GM21423 (cell line): Measurements from ENCODE around the gene RTN3.
"Not testable (repeated sequence)": the region's sequence is repeated elsewhere in the genome, so short reads cannot be mapped to it uniquely, and the experiment has no call there.

ENCODE experiments used
- ATAC-seq: cut with Tn5 transposase; IDR thresholded peaks from one replicate; pipeline ENCODE4 v1.9.1; 2021; ENCODE audit warnings: mild to moderate bottlenecking, moderate library complexity; ENCODE audit not compliant: unreplicated experiment

The RTN3 gene, protein sequence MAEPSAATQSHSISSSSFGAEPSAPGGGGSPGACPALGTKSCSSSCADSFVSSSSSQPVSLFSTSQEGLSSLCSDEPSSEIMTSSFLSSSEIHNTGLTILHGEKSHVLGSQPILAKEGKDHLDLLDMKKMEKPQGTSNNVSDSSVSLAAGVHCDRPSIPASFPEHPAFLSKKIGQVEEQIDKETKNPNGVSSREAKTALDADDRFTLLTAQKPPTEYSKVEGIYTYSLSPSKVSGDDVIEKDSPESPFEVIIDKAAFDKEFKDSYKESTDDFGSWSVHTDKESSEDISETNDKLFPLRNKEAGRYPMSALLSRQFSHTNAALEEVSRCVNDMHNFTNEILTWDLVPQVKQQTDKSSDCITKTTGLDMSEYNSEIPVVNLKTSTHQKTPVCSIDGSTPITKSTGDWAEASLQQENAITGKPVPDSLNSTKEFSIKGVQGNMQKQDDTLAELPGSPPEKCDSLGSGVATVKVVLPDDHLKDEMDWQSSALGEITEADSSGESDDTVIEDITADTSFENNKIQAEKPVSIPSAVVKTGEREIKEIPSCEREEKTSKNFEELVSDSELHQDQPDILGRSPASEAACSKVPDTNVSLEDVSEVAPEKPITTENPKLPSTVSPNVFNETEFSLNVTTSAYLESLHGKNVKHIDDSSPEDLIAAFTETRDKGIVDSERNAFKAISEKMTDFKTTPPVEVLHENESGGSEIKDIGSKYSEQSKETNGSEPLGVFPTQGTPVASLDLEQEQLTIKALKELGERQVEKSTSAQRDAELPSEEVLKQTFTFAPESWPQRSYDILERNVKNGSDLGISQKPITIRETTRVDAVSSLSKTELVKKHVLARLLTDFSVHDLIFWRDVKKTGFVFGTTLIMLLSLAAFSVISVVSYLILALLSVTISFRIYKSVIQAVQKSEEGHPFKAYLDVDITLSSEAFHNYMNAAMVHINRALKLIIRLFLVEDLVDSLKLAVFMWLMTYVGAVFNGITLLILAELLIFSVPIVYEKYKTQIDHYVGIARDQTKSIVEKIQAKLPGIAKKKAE

DNA sequence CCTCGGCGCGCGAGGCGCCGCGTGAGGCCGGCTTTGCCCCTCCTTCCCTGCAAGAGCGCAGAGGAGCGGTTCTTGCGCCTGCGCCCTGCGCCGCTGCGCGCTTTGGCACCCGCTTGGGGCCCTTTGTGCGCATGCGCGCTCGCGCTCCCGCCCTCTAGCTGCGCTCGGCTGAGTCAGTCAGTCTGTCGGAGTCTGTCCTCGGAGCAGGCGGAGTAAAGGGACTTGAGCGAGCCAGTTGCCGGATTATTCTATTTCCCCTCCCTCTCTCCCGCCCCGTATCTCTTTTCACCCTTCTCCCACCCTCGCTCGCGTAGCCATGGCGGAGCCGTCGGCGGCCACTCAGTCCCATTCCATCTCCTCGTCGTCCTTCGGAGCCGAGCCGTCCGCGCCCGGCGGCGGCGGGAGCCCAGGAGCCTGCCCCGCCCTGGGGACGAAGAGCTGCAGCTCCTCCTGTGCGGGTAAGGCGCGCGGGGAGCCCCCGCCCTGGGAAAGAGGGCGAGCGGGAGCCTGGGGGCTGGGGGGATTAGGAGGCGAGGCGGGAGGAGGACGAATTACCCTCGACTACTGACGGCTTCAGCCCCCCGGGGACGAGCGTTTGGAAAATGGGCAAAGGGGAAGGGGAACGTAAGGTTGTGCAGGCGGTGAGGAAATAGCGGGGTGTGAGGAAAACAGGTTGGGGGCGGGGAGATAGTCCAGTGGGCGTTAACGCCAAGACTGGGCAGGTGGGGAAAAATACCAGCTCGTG lies at the start of gene RTN3:
Gene RTN3, plus strand, starts transcription at position 180 of the 745 bp plus-strand sequence. Its CDS starts 137 bp downstream, at position 317.
- ATAC-seq = peak; percentile 91

DNA sequence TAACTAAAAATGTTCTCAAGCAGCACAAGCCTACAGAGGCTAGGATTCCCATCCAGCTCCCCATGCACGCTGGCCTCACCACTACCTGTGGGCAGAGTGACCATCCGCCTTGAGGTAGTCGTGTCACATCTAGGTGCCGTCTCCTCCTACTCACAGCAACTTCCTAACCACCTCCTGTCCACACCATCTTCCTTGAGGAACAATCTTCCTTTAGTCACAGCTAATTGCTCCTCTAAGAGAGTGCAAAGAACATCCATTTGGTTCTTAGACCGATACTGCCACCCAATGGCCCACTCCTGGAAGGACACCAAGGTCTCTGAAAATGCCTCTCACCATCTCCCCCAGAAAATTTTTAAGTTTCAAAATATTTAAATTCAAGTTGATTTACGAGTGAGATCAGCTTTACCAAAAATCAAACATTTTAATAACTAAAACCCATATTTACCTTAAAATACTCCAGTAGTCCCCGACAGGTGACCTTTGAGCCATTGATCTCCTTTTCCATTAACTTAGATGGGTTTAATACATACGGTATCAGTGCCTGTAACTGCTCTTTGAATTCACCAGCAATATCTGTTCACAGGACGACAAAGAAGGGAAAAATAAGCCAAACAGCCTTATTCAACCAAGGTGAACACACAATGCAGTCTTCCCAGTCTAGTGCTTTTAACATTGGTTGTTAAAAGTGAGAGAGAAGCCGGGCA lies 45.4 kb upstream of the RTN3 start:
- ATAC-seq = no peak

DNA sequence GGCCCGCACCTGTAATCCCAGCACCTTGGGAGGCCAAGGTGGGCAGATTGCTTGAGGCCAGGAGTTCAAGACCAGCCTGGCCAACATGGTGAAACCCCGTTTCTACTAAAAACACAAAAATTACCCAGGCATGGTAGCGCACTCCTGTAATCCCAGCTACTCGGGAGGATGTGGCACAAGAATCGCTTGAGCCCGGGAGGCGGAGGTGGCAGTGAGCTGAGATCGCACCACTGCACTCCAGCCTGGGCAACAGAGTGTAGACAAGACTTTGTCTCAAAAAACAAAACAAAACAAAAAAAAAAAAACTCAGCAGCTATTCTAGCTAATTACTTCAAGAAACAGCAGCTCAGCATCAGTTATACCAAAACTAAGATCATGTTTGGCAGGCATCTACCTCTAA lies 42.9 kb upstream of the RTN3 start:
- not testable (repeated sequence) for ATAC-seq

DNA sequence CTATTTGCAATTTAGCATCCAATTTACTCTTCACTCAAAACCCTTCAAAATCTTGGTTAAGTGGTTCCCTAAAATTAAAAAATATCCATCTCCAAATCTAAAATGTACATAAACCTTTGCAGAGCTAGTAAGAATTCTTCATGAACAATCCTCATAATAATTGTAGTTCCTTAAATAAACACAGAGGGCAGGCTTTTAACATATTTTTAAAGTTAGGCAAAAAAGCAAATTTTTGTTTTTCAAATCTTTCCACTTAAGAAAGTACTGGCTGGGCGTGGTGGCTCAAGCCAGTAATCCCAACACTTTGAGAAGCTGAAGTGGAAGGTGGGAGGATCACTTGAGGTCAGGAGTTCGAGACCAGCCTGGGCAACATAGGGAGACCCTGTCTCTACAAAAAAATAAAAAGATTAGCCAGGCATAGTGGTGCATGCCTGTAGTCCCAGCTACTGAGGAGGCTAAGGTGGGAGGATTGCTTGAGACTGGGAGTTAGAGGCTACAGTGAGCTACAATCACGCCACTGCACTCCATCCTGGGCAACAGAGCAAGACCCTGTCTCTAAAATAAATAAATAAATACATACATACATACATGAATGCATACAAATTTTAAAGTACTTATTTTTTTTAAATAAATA lies 42.0 kb upstream of the RTN3 start:
- no peak for ATAC-seq

DNA sequence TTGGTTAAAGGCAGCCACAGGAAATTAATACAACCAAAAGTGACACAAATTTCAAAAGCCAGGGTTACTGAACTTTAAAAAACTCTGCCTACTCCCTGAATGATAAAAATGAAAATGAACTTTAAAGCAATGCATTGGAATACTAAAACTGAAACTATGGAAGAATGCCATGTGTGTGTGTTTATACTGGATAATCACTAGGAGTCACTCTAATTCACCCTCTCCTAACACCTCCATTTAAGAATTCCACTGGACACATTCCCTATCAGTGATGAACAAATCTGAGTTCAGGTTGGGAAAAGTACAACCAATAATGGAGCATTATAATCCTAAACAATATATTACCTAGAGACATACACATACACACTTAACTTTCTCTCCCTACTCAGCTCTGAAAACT lies 39.6 kb upstream of the RTN3 start:
- ATAC-seq = no peak

DNA sequence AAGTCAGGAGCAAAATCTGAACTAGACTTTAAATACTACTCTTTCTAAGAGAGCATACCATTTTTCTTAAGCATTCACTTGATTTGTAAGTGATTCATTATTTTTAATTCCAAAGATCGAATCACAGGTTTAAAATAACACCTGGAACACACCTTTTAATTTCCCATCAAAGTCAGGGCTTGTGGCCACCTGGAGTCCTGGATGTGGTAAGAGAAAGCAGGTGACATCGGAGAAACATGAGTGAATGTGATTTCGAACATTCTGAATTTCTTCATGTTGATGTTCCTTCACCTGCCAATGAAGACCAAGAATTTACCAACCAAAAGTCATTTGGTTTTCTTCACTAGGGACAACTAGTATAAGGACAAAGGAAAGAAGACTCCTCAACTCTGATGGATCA lies 38.1 kb upstream of the RTN3 start:
- no peak for ATAC-seq

DNA sequence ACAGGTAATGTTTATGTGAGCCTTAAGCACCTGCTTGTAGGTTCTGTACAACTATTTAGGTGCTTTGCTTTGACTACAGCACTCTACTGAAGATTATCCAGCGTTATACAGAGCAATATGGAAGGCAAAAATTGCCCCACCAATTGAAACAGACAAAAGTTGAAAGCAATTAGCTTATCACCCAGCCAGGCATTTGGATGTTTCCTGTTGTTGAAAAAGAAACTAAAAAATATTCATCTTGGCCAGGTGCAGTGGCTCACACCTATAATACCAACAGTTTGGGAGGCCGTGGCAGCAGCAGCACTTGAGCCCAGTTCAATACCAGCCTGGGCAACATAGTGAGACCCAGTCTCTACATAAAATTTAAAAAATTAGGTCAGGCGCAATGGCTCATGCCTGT lies 28.6 kb upstream of the RTN3 start:
- no peak for ATAC-seq

DNA sequence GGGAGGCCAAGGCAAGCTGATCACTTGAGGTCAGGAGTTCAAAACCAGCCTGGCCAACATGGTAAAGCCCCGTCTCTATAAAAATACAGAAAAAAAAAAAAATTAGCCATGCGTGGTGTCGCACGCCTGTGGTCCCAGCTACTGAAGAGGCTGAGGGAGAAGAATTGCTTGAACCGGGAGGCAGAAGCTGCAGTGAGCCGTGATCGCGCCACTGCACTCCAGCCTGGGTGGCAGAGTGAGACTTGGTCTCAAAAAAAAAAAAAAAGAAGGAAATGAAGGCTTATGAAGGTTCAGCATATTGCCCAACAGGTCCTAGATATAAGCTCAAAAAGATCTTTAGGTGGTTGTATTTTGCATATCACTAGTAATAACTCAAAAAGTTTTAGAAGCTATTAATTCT lies 20.3 kb upstream of the RTN3 start:
- no peak for ATAC-seq

DNA sequence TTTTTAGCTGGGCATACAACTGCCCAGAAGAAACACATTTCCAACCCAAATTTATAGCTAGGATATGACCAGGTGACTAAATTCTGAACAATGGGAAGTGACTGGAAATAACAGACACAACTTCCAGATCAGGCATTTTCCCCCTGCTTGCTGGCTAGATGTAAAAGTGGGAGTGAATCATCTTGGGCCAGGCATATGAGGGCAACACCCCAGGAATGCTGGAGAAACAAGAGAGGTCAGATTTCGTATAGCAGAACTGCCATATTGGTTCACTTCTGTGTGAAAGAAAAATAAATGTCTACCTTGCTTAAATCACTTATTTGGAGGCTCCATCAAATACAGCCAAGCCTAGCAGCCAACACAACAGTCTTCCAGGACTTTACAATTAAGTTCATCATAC lies 17.5 kb upstream of the RTN3 start:
- ATAC-seq = no peak

DNA sequence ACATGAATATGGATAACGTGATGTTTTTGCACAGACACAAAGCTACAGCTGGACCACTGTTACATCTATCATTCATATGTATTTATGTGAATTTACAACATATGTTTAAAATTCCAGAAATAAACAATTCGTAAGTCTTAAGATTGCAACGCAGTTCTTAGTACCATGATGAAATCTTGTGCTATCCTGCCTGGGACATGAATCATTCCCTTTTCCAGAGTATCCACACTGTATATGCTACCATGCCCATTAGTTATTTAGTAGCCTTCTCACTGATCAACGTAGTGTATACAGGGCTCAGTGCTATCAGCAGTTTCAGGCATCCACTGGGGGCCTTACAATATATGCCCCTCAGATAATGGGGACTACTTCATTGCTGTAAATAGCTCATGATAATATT lies 14.4 kb upstream of the RTN3 start:
- no peak for ATAC-seq

DNA sequence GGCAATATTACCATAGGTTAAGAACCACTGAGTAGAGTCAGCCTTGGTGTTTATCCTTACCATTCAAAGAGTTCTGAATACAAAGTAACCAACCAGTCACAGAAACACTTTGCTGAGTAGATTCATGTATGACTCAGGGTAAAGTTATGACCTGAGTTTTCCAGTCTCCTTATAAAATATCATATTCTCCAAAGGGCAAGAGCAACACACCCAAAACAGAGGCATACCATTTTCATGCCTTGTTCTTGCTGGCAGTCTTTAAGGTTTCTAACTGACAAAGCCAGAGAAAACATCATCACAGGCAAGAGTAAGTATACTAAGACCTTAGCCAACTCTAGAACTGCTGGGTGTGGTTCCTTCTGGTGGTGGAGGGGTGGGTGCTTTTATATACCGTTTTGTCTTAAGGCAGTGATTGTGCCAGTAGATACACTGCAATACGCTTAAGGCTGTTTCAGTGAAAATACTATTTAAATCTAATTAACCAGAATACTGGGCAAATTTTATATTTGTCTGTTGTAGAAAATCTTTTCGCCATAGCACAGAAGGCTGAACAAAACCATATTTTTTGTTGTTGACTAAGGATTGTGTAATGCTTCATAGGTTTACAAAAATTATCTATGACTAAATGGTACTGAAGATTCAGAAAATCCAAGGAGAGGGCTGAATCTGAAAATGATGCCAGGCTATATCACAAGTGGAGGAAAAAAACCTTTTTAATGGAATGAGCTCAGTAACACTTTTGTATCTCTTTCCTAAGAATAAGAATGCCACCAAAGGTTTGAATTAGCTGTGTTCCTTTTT lies 13.1 kb upstream of the RTN3 start:
- ATAC-seq = no peak

DNA sequence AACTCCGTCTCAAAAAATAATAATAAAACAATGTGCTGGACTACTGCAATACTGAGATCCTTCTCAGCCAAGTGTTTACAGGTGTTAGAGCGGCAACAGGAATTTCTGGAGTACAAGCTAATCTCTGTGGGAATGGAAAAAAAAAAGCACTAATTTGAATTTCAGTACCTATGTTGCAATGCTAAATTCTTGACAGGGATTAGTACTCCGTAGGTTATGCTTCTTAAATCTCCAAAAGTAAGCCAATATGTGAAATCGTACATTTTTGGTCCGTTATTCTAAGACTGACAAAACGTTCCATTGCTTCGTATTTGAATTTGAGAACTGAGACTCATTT lies 11.2 kb upstream of the RTN3 start:
- ATAC-seq = no peak

DNA sequence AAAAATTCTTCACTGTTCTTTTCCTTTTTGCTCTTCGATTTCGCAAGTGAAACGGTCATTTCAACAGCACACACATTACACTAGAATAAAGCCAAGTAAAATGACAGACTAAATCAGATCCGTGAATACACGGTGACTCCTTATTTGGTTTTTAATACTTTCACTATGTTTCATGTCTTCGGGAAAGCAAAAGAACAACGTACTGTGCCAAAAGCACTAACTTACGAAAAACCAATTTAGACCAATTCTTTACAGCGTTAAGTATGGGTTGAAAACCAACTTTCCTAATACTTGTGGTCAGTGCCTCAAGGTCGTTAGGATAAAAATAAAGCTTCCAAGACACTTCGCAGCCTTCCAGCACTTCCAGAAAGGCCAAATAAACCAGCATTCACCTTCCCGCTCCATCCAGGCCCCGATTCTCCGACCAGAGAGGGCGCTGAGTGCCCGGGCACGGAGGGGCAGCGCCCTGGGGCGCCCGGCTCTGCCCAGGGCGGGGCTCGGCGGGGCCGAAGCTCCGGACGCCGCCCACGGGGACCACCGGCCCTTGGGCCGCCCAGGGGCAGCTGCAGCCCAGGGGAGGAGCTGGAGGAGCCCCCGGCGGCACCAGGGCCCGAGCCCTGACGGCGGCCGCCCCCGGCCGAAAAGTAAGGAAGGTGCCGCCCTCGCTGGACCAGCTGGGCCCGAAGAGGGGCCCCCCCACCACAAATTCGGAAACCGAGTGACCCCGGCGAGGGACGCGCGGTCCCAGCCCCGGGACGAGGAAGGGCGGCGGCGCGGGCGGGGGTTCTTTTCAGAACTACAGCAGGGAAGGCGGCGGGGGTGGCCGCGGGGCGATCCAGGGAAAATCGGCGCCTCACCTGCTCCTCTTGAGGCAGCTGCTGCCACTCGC lies 10.6 kb upstream of the RTN3 start:
- ATAC-seq = peak; percentile 41

DNA sequence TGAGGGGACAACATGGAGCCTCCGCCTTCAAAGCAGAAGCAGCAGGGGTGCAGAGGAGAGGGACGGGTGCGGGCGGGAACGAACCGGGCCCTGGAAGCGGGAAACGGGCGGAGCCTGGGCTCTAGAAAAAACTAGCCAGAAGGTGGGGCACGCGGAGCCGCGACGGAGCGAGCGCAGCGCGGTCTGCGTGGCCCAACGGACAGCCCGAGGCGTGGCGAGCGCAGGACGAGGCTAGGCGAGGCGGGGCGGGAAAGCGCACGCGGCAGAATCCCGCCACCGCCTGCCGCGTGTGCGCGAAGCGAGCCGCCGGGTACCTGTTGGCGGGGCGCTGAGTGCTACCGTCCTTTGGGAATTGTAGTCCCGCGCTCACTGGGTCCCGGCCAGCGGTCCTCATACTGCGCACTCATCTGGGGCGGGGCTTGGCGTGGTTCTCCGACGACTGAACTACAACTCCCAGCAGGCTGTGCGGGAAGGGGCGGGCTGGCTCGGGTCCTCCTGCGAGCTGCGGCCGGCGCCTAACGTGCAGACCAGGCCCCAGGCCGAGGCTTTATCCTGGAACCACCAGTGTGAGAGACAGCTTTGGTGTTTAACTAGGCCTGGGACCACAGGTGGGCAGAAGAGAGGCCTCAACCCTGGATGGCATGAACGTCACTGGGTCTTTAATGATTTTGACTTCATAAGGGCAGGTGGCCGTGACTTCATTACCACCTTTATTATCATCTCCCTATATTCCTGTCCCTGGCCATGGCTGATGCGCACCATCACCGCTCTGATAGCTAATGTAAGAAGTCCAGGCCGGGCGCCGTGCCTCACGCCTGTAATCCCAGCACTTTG lies 9.8 kb upstream of the RTN3 start, which contains the start of gene ATL3:
Gene ATL3, minus strand, starts transcription at position 55 of the 834 bp plus-strand sequence. Its CDS starts 41 bp downstream, at position 14.
- ATAC-seq = peak; percentile 89

DNA sequence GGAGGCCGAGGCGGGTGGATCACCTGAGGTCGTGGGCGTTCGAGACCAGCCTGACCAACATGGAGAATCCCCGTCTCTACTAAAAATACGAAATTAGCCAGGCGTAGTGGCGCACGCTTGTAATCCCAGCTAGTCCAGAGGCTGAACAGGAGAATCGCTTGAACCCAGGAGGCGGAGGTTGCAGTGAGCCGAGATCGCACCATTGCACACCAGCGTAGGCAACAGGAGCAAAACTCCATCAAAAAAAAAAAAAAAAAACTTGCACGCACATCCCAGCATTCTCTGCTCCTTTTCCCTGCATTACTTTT lies 9.2 kb upstream of the RTN3 start:
- ATAC-seq = no peak

DNA sequence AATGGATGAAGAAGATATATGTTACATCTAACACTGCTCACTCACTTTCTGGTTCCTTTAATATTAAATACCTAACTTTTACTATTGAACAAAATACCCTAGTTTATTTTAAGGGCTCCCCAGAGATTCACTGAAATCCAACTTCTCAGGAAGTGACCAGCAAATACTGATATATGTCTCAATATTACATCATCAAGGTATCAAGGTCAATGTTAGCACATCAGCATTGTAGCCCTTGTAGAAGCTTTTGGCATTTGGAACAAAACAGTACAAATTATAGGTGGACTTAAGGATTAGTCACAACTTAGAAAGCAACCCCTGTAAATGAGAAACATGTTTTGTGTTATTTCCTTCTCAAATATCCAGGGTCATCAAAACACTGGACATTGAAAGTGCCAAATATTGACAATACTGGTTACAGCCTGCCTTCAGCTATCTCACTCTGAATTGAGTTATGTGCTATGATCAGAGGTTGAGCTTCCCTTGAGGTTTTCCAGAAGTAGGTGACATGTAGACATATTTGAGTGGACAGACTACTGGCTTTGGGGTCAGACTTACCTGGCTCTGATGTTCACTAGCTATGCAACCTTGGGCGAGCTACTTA lies 8.3 kb upstream of the RTN3 start:
- no peak for ATAC-seq

DNA sequence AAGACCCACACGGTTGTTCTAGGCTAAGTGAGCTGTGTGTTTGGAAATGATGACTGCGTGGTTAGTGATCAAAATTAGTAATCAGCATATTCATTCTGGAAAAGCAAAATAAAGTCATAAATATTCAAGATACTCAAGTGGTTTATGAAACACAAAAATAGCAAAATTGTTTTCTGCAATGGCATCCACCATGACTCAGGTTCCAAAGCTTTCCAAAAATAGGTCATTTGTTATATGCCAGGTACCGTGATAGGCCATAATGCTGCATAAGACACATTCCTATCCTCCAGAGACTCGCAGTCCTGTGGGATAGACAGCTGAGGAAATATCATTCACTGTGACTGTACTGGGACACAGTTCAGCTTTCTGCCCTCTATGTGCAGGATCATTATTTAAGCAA lies 7.7 kb upstream of the RTN3 start:
- ATAC-seq = no peak
